GM12874 (cell line): Measurements from ENCODE around the gene CTNNA2.

Experiments
- CTCF ChIP-seq: IDR thresholded peaks from 2 replicates; pipeline ENCODE4 v1.5.1; 2011; ENCODE audit warnings: low read depth, mild to moderate bottlenecking, control low read depth, low read length, moderate library complexity; ENCODE audit not compliant: insufficient read depth

The CTNNA2 gene

GRCh38 chr2:80330527-80331450 is 817.9 kb downstream of the CTNNA2 start:
- no peak for TF ChIP-seq CTCF

GRCh38 chr2:80333886-80334285 is 821.0 kb downstream of the CTNNA2 start:
- no peak for TF ChIP-seq CTCF

GRCh38 chr2:80335411-80335810 is 822.6 kb downstream of the CTNNA2 start:
- TF ChIP-seq CTCF, result no peak

- TF ChIP-seq CTCF, result no peak
These were observed 825.9 kb downstream of the CTNNA2 start for GRCh38 chr2:80338794-80339193.

GRCh38 chr2:80340022-80340421 is 827.2 kb downstream of the CTNNA2 start:
- TF ChIP-seq CTCF, result no peak

- TF ChIP-seq CTCF, result no peak
These were observed 835.2 kb downstream of the CTNNA2 start for GRCh38 chr2:80348078-80348477.

GRCh38 chr2:80348953-80349352 is 836.1 kb downstream of the CTNNA2 start:
- no peak for TF ChIP-seq CTCF
